22Rv1 (cell line): Measurements from ENCODE around the gene KIF9.
"Not testable (repeated sequence)": the region's sequence is repeated elsewhere in the genome, so short reads cannot be mapped to it uniquely, and the experiment has no call there.

Source experiments
- ZFX ChIP-seq: fragments of 450-650 bp; IDR thresholded peaks from 2 replicates; pipeline ENCODE4 v1.6.1; 2017; ENCODE audit warnings: antibody characterized with exemption, borderline replicate concordance
- TF ChIP-seq, protein P1 (sequence below): fragments of 450-650 bp; IDR thresholded peaks from 2 replicates; pipeline ENCODE4 v1.5.1; 2017; ENCODE audit warnings: mild to moderate bottlenecking

DNA sequence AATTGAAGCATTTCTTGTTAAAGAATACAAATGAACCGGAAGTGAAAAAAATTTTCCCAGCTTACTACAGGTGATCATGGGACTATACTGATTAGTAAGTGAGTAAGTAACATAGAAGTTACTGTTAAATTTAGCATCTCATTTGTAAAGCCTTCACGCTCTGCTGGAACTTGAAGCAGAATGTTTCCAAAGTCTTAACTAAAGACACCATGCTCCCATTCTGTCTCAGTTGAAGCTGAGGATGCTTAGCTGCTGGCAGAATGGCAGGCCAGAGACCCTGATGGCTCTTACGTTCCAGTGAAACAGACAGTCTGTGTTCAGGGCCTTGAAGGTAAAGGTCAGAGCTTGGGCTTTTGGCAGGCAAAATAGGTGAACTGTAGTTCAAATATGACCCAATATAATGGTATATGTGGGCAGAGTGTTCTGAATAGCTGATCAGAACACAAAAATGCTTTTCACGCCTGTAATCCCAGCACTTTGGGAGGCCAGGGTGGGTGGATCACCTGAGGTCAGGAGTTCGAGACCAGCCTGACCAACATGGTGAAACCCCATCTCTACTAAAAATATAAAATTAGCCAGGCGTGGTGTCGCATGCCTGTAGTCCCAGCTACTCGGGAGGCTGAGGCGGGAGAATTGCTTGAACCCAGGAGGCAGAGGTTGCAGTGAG, 9.3 kb upstream of the KIF9 start:
- TF ChIP-seq, protein P1, sequence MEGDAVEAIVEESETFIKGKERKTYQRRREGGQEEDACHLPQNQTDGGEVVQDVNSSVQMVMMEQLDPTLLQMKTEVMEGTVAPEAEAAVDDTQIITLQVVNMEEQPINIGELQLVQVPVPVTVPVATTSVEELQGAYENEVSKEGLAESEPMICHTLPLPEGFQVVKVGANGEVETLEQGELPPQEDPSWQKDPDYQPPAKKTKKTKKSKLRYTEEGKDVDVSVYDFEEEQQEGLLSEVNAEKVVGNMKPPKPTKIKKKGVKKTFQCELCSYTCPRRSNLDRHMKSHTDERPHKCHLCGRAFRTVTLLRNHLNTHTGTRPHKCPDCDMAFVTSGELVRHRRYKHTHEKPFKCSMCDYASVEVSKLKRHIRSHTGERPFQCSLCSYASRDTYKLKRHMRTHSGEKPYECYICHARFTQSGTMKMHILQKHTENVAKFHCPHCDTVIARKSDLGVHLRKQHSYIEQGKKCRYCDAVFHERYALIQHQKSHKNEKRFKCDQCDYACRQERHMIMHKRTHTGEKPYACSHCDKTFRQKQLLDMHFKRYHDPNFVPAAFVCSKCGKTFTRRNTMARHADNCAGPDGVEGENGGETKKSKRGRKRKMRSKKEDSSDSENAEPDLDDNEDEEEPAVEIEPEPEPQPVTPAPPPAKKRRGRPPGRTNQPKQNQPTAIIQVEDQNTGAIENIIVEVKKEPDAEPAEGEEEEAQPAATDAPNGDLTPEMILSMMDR = not testable (repeated sequence)
- not testable (repeated sequence) for TF ChIP-seq ZFX
